ENCODE measurements around the gene CIDEC. TPM values are rescaled to one million over a fixed set of nuclear protein-coding genes. Genes with fewer than 3 reads are reported as not detected.
A peak's percentile ranks its signal among the peaks of the same experiment; 100 is the strongest.

The CIDEC gene
- total RNA-seq, 1 experiment from 2014 or later = not detected

DNA sequence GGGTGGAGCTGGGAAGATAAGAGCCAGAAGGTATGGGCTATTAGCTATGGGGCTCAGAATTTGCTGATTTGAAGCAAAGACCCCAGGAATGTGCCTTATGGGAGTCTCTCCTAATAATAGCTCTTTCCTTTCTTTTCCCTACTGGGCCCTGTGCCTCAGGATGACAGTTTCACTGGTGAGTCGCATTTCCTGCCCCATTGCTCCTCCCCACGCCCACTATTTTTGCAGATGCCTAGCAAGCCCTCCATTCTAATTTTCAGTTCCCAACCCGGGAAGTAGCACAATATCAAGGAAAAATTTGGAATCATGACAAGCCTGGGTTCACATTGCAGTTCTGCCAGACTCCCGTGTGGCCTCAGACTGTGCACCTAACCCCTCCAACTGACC, 23.2 kb upstream of the CIDEC start:
- TF ChIP-seq, protein P1, sequence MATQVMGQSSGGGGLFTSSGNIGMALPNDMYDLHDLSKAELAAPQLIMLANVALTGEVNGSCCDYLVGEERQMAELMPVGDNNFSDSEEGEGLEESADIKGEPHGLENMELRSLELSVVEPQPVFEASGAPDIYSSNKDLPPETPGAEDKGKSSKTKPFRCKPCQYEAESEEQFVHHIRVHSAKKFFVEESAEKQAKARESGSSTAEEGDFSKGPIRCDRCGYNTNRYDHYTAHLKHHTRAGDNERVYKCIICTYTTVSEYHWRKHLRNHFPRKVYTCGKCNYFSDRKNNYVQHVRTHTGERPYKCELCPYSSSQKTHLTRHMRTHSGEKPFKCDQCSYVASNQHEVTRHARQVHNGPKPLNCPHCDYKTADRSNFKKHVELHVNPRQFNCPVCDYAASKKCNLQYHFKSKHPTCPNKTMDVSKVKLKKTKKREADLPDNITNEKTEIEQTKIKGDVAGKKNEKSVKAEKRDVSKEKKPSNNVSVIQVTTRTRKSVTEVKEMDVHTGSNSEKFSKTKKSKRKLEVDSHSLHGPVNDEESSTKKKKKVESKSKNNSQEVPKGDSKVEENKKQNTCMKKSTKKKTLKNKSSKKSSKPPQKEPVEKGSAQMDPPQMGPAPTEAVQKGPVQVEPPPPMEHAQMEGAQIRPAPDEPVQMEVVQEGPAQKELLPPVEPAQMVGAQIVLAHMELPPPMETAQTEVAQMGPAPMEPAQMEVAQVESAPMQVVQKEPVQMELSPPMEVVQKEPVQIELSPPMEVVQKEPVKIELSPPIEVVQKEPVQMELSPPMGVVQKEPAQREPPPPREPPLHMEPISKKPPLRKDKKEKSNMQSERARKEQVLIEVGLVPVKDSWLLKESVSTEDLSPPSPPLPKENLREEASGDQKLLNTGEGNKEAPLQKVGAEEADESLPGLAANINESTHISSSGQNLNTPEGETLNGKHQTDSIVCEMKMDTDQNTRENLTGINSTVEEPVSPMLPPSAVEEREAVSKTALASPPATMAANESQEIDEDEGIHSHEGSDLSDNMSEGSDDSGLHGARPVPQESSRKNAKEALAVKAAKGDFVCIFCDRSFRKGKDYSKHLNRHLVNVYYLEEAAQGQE (IDR thresholded peaks at IDR 0.05; ENCODE audit: insufficient read depth in 1 of 2, low read depth in 2 of 2, low read length in 1 of 2) = no peak
- TF ChIP-seq POLR2AphosphoS5 (IDR thresholded peaks at IDR 0.05; ENCODE audit: low read depth, low read length) (no peak), SIN3A (IDR thresholded peaks at IDR 0.05; ENCODE audit: borderline replicate concordance, insufficient read depth, low read depth, low read length) (no peak), TCF7L2 (IDR thresholded peaks at IDR 0.05; ENCODE audit: low read depth, low read length) (no peak)
- TF ChIP-seq, protein P2, sequence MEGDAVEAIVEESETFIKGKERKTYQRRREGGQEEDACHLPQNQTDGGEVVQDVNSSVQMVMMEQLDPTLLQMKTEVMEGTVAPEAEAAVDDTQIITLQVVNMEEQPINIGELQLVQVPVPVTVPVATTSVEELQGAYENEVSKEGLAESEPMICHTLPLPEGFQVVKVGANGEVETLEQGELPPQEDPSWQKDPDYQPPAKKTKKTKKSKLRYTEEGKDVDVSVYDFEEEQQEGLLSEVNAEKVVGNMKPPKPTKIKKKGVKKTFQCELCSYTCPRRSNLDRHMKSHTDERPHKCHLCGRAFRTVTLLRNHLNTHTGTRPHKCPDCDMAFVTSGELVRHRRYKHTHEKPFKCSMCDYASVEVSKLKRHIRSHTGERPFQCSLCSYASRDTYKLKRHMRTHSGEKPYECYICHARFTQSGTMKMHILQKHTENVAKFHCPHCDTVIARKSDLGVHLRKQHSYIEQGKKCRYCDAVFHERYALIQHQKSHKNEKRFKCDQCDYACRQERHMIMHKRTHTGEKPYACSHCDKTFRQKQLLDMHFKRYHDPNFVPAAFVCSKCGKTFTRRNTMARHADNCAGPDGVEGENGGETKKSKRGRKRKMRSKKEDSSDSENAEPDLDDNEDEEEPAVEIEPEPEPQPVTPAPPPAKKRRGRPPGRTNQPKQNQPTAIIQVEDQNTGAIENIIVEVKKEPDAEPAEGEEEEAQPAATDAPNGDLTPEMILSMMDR (IDR thresholded peaks at IDR 0.05) = no peak
- H3K9me3 ChIP-seq (ENCODE audit: control insufficient read depth, insufficient read depth, low read depth, low read length) = no peaks in the 10 kb centered on the region
- DNase-seq (ENCODE audit: low read depth, low spot score) = no peak
- peak; percentile 76; the same call in 1 of the 2 replicates for ATAC-seq
- H3K4me3 ChIP-seq (ENCODE audit: low read depth in 2 of 2, low read length in 2 of 2) = no peak overlapping the region
- in situ Hi-C loops (cut with HindIII; ENCODE audit: low pct_unique_long_range_greater_than_20kb, low sequenced_read_pairs) = no loop called here
- ChIA-PET CTCF (interaction anchor here (0.6 kb wide), 1 partner anchor 1432 kb away, joined by 4 read pairs; no protein-coding TSS in a partner anchor), POLR2A (no interaction called here)
- no peaks in the 10 kb centered on the region for H3K27me3 ChIP-seq (ENCODE audit: control insufficient read depth, insufficient read depth, low read length)
- BruUV-seq (replicated peaks) = no TSS peak
- H3K36me3 ChIP-seq (ENCODE audit: control insufficient read depth, insufficient read depth, low read length) = no peaks in the 10 kb centered on the region
- peaks cover 6% of the 10 kb centered on the region; the same call in 1 of the 2 replicates for H3K4me1 ChIP-seq (ENCODE audit: control insufficient read depth, insufficient read depth, low read length)
- intact Hi-C loops (cut with micrococcal nuclease; ENCODE audit: unreplicated experiment) = no loop called here
- H3K27ac ChIP-seq (ENCODE audit: low read length) = no peak overlapping the region

DNA sequence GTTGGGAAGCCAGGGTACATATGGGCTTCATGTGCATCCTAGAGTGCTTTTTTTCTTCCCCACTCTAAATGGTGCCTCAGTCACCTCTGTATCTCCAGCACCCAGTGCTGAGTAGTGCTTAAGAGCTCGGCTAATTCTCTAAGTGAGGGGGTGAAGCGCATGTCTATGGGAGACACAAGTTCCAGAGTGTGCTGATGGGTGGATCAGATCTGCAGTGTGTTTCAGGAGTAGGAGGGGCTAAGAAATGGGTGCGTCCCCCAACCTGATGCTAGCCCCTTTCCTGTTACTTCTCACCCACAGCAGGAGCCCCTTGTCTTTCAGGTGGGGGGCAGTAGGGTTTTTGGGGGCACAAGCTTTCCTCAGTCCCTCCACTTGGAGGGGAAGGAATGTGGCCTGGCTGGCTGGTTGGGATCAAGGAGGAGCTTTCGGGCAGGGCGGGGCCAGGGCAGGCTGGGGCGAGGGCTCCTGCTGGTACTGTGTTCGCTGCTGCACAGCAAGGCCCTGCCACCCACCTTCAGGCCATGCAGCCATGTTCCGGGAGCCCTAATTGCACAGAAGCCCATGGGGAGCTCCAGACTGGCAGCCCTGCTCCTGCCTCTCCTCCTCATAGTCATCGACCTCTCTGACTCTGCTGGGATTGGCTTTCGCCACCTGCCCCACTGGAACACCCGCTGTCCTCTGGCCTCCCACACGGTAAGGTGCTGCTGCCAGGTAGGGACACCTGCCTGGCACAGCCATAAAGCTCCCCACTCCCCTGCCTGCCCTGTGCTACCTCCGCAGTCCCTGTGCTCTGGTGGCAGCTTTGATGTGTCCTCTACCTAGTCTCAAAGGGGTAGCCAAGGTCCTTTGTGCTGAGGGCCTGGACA, 22.6 kb upstream of the CIDEC start, which contains the start of gene IL17RE:
Gene IL17RE, plus strand, starts transcription at position 477 of the 866 bp plus-strand sequence. Its CDS starts 85 bp downstream, at position 562.
- DNase-seq (ENCODE audit: low read depth, low spot score) (no peak), ATAC-seq (peak; percentile 55; the same call in 1 of the 2 replicates)
- H3K36me3 ChIP-seq (ENCODE audit: control insufficient read depth, insufficient read depth, low read length) = no peaks in the 10 kb centered on the region
- BruUV-seq (replicated peaks) = no TSS peak
- intact Hi-C loops (cut with micrococcal nuclease; ENCODE audit: unreplicated experiment) = no loop called here
- no peak for TF ChIP-seq POLR2AphosphoS5 (IDR thresholded peaks at IDR 0.05; ENCODE audit: low read depth, low read length)
- no peak for TF ChIP-seq SIN3A (IDR thresholded peaks at IDR 0.05; ENCODE audit: borderline replicate concordance, insufficient read depth, low read depth, low read length)
- TF ChIP-seq, protein P1 (IDR thresholded peaks at IDR 0.05; ENCODE audit: insufficient read depth in 1 of 2, low read depth in 2 of 2, low read length in 1 of 2) = no peak
- TF ChIP-seq, protein P2 (IDR thresholded peaks at IDR 0.05) = no peak
- no peak for TF ChIP-seq TCF7L2 (IDR thresholded peaks at IDR 0.05; ENCODE audit: low read depth, low read length)
- H3K4me1 ChIP-seq (ENCODE audit: control insufficient read depth, insufficient read depth, low read length) = peaks cover 6% of the 10 kb centered on the region
- no peaks in the 10 kb centered on the region for H3K27me3 ChIP-seq (ENCODE audit: control insufficient read depth, insufficient read depth, low read length)
- H3K4me3 ChIP-seq (ENCODE audit: low read depth in 2 of 2, low read length in 2 of 2) = no peak within 1 kb of the TSS
- ChIA-PET POLR2A (interaction anchor here (0.5 kb wide), 1 partner anchor 20 kb away, joined by 7 read pairs; no protein-coding TSS in a partner anchor), CTCF (interaction anchor here (0.6 to 0.7 kb wide), 2 partner anchors 30 to 1432 kb away, joined by 4 read pairs; no protein-coding TSS in a partner anchor)
- no peak within 1 kb of the TSS for H3K27ac ChIP-seq (ENCODE audit: low read length)
- H3K9me3 ChIP-seq (ENCODE audit: control insufficient read depth, insufficient read depth, low read depth, low read length) = no peaks in the 10 kb centered on the region
- in situ Hi-C loops (cut with HindIII; ENCODE audit: low pct_unique_long_range_greater_than_20kb, low sequenced_read_pairs) = no loop called here
